HepG2 (cell line): ENCODE results near the gene MT1M. TPM values are rescaled to one million over a fixed set of nuclear protein-coding genes. Genes with fewer than 3 reads are reported as not detected.

Source experiments
- ADNP ChIP-seq: sonication (generic); formaldehyde crosslinking; IDR thresholded peaks from 2 replicates; pipeline ENCODE4 v1.4.0; 2020; ENCODE audit warnings: missing genetic modification reagents
- AGO1 ChIP-seq: fragments of 200-400 bp; formaldehyde crosslinking; IDR thresholded peaks from 2 replicates; pipeline ENCODE4 v1.6.1; 2017; ENCODE audit warnings: mild to moderate bottlenecking, low read depth, low read length, moderate library complexity; ENCODE audit not compliant: poor library complexity, severe bottlenecking
- CHD4 ChIP-seq: fragments of 200-600 bp; sonication (generic); IDR thresholded peaks from 2 replicates; pipeline ENCODE4 v1.7.0; 2017; ENCODE audit warnings: mild to moderate bottlenecking, low read length, borderline replicate concordance
- ELF3 ChIP-seq: IDR thresholded peaks from 2 replicates; pipeline ENCODE4 v1.6.1; 2016; ENCODE audit warnings: missing genetic modification reagents, missing compliant biosample characterization
- HDAC2 ChIP-seq: sonication (generic); formaldehyde crosslinking; IDR thresholded peaks from 2 replicates; pipeline ENCODE4 v1.4.0; 2020; ENCODE audit warnings: missing genetic modification reagents
- HMG20B ChIP-seq: conservative IDR thresholded peaks from 2 replicates; pipeline ENCODE4 v1.6.1; 2016; ENCODE audit warnings: missing genetic modification reagents, missing compliant biosample characterization
- IRX3 ChIP-seq: sonication (generic); formaldehyde crosslinking; IDR thresholded peaks from 2 replicates; pipeline ENCODE4 v1.8.1; 2023; ENCODE audit warnings: mild to moderate bottlenecking, low read depth, missing genetic modification reagents, borderline replicate concordance
- KAT8 ChIP-seq: IDR thresholded peaks from 2 replicates; pipeline ENCODE4 v1.6.1; 2016; ENCODE audit warnings: missing genetic modification reagents, missing compliant biosample characterization
- KMT2A ChIP-seq: sonication (generic); formaldehyde crosslinking; IDR thresholded peaks from 2 replicates; pipeline ENCODE4 v1.4.0; 2020; ENCODE audit warnings: missing genetic modification reagents
- PAWR ChIP-seq: sonication (generic); formaldehyde crosslinking; IDR thresholded peaks from 2 replicates; pipeline ENCODE4 v1.4.0; 2020; ENCODE audit warnings: missing genetic modification reagents, mild to moderate bottlenecking, borderline replicate concordance
- SAP130 ChIP-seq: IDR thresholded peaks from 2 replicates; pipeline ENCODE4 v1.6.1; 2016; ENCODE audit warnings: low read depth
- SKI ChIP-seq: fragments of 450-650 bp; IDR thresholded peaks from one replicate; pipeline ENCODE4 v1.6.1; 2018; ENCODE audit warnings: mild to moderate bottlenecking; ENCODE audit not compliant: partially characterized antibody
- ZMAT3 ChIP-seq: sonication (generic); formaldehyde crosslinking; conservative IDR thresholded peaks from 2 replicates; pipeline ENCODE4 v1.7.0; 2021; ENCODE audit warnings: missing genetic modification reagents
- ZNF367 ChIP-seq: sonication (generic); formaldehyde crosslinking; IDR thresholded peaks from 2 replicates; pipeline ENCODE4 v1.4.0; 2020; ENCODE audit warnings: missing genetic modification reagents, borderline replicate concordance
- ZNF780A ChIP-seq: sonication (generic); formaldehyde crosslinking; IDR thresholded peaks from 2 replicates; pipeline ENCODE4 v1.8.0; 2022; ENCODE audit warnings: mild to moderate bottlenecking, missing genetic modification reagents, moderate library complexity
- ZNF841 ChIP-seq: sonication (generic); formaldehyde crosslinking; IDR thresholded peaks from 2 replicates; pipeline ENCODE4 v1.8.1; 2023; ENCODE audit warnings: missing genetic modification reagents, borderline replicate concordance
- ZNF850 ChIP-seq: sonication (generic); formaldehyde crosslinking; conservative IDR thresholded peaks from 2 replicates; pipeline ENCODE4 v1.9.0; 2021; ENCODE audit warnings: mild to moderate bottlenecking, missing genetic modification reagents
- polyA plus RNA-seq, 8 experiments: library from polyadenylated mRNA; depleted of rRNA in 3 of 8; stranded (reverse) in 7 of 8; unstranded in 1 of 8; fragments of >200 nt; fragmentation: Illumina TruSeq in 4 of 8; extraction: Trizol in 4 of 8; gene quantifications; 2 replicates each; pipeline versions ENCODE4 v1.2.1 to v1.2.3, GENCODE V29; 2011 to 2016; ENCODE audit warnings: low read depth in 4 of 8, missing spikeins in 1 of 8, mixed read lengths in 1 of 8; ENCODE audit not compliant: insufficient read depth in 1 of 8
- total RNA-seq, 5 experiments: library from RNA; depleted of rRNA; stranded (reverse); fragments of >200 nt; fragmentation: Illumina TruSeq; extraction: Trizol; gene quantifications; 2 replicates each; pipeline ENCODE4 v1.2.3, GENCODE V29; 2016; ENCODE audit warnings: low read depth in 1 of 5
- TF ChIP-seq, protein P1 (sequence below): sonication (generic); formaldehyde crosslinking; IDR thresholded peaks from 2 replicates; pipeline ENCODE4 v1.4.0; 2020; ENCODE audit warnings: missing genetic modification reagents
- TF ChIP-seq, protein P2 (sequence below): sonication (generic); formaldehyde crosslinking; IDR thresholded peaks from 2 replicates; pipeline ENCODE4 v1.4.0; 2020; ENCODE audit warnings: missing genetic modification reagents, low read depth, mild to moderate bottlenecking, borderline replicate concordance
- TF ChIP-seq, protein P3 (sequence below): sonication (generic); formaldehyde crosslinking; IDR thresholded peaks from 2 replicates; pipeline ENCODE4 v1.5.0; 2020; ENCODE audit warnings: missing genetic modification reagents, mild to moderate bottlenecking, borderline replicate concordance
- TF ChIP-seq, protein P4 (sequence below): sonication (generic); formaldehyde crosslinking; IDR thresholded peaks from 2 replicates; pipeline ENCODE4 v1.4.0; 2020; ENCODE audit warnings: mild to moderate bottlenecking, missing genetic modification reagents
- TF ChIP-seq, protein P5 (sequence below): sonication (generic); formaldehyde crosslinking; IDR thresholded peaks from 2 replicates; pipeline ENCODE4 v1.8.1; 2023; ENCODE audit warnings: missing genetic modification reagents, mild to moderate bottlenecking, borderline replicate concordance
- TF ChIP-seq, protein P6 (sequence below): sonication (generic); formaldehyde crosslinking; IDR thresholded peaks from 2 replicates; pipeline ENCODE4 v1.4.0; 2020; ENCODE audit warnings: missing genetic modification reagents, borderline replicate concordance

Gene MT1M
- total and polyA plus RNA-seq, 2 of the 13 experiments (the other 11 are each of a cell fraction or from before 2014, with no cell fraction given): 4.6 TPM; not detected in 1

DNA sequence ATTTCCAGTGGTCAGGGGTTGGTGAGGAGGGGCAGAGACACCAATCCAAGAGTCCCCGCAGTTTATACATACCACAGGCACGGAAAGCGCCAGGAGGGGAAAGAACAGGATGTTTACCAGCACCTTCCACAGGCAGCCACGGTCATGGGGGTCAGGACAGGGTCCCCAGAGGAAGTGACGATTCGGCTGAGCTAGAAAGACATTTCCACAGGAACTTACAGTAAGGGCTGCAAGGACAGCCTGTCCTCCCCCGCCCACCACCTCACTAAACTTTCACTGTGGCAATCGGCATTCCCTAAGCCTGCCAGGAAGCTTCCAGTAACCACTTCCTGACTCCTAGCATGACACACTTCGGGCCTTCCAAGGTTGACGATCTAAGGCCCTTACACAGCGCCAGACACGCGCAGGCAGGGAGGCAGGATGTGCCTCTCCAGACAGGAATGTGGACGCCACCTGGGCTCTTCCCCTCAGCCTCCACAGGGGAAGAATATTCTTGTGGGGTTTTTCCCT is 25.3 kb upstream of the MT1M start (continued):
- TF ChIP-seq, protein P1, sequence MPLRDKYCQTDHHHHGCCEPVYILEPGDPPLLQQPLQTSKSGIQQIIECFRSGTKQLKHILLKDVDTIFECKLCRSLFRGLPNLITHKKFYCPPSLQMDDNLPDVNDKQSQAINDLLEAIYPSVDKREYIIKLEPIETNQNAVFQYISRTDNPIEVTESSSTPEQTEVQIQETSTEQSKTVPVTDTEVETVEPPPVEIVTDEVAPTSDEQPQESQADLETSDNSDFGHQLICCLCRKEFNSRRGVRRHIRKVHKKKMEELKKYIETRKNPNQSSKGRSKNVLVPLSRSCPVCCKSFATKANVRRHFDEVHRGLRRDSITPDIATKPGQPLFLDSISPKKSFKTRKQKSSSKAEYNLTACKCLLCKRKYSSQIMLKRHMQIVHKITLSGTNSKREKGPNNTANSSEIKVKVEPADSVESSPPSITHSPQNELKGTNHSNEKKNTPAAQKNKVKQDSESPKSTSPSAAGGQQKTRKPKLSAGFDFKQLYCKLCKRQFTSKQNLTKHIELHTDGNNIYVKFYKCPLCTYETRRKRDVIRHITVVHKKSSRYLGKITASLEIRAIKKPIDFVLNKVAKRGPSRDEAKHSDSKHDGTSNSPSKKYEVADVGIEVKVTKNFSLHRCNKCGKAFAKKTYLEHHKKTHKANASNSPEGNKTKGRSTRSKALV (CRISPR knock-in tag): no peak
- peak; percentile 72; the same call in 1 of the 2 replicates for TF ChIP-seq ZNF850 (CRISPR knock-in tag)
- TF ChIP-seq, protein P2, sequence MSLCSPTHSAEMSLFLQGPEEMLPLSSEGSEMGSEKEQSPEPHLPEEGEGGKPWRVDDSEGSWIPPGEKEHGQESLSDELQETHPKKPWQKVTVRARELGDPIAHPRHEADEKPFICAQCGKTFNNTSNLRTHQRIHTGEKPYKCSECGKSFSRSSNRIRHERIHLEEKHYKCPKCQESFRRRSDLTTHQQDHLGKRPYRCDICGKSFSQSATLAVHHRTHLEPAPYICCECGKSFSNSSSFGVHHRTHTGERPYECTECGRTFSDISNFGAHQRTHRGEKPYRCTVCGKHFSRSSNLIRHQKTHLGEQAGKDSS: peak; percentile 57
- TF ChIP-seq, protein P3, sequence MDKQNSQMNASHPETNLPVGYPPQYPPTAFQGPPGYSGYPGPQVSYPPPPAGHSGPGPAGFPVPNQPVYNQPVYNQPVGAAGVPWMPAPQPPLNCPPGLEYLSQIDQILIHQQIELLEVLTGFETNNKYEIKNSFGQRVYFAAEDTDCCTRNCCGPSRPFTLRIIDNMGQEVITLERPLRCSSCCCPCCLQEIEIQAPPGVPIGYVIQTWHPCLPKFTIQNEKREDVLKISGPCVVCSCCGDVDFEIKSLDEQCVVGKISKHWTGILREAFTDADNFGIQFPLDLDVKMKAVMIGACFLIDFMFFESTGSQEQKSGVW (CRISPR knock-in tag): no peak
- no peak for TF ChIP-seq ZNF841 (CRISPR knock-in tag)
- 0 out of 2 replicates have a peak, but pooled peaks have one; percentile 66 for TF ChIP-seq ADNP (CRISPR knock-in tag)
- TF ChIP-seq, protein P4, sequence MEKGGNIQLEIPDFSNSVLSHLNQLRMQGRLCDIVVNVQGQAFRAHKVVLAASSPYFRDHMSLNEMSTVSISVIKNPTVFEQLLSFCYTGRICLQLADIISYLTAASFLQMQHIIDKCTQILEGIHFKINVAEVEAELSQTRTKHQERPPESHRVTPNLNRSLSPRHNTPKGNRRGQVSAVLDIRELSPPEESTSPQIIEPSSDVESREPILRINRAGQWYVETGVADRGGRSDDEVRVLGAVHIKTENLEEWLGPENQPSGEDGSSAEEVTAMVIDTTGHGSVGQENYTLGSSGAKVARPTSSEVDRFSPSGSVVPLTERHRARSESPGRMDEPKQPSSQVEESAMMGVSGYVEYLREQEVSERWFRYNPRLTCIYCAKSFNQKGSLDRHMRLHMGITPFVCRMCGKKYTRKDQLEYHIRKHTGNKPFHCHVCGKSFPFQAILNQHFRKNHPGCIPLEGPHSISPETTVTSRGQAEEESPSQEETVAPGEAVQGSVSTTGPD (CRISPR knock-in tag): peak; percentile 77
- TF ChIP-seq, protein P5, sequence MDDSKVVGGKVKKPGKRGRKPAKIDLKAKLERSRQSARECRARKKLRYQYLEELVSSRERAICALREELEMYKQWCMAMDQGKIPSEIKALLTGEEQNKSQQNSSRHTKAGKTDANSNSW: no peak; the same call in 1 of the 2 replicates
- TF ChIP-seq SAP130 (CRISPR knock-in tag): peak; percentile 89
- TF ChIP-seq IRX3 (CRISPR knock-in tag): peak; percentile 59; the same call in 1 of the 2 replicates
- TF ChIP-seq ZNF780A (CRISPR knock-in tag): 0 out of 2 replicates have a peak, but pooled peaks have one; percentile 3
- TF ChIP-seq SKI: peak; percentile 28
- peak; percentile 95 for TF ChIP-seq ELF3 (CRISPR knock-in tag)
- TF ChIP-seq HMG20B (CRISPR knock-in tag): no peak; the same call in 1 of the 2 replicates
- TF ChIP-seq AGO1: no peak
- peak; percentile 8; the same call in 1 of the 2 replicates for TF ChIP-seq CHD4
- TF ChIP-seq HDAC2 (CRISPR knock-in tag): peak; percentile 60; the same call in 1 of the 2 replicates
- no peak for TF ChIP-seq KMT2A (CRISPR knock-in tag)
- no peak for TF ChIP-seq PAWR (CRISPR knock-in tag)
- peak; percentile 91 for TF ChIP-seq KAT8 (CRISPR knock-in tag)
- TF ChIP-seq ZNF367 (CRISPR knock-in tag): no peak
- no peak; the same call in 1 of the 2 replicates for TF ChIP-seq ZMAT3
- TF ChIP-seq, protein P6, sequence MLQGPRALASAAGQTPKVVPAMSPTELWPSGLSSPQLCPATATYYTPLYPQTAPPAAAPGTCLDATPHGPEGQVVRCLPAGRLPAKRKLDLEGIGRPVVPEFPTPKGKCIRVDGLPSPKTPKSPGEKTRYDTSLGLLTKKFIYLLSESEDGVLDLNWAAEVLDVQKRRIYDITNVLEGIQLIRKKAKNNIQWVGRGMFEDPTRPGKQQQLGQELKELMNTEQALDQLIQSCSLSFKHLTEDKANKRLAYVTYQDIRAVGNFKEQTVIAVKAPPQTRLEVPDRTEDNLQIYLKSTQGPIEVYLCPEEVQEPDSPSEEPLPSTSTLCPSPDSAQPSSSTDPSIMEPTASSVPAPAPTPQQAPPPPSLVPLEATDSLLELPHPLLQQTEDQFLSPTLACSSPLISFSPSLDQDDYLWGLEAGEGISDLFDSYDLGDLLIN (CRISPR knock-in tag): 0 out of 2 replicates have a peak, but pooled peaks have one; percentile 82
